Measurements from ENCODE around the gene SRP72. TPM values are rescaled to one million over a fixed set of nuclear protein-coding genes. Genes with fewer than 3 reads are reported as not detected.

Gene SRP72
- total and polyA plus RNA-seq, 2 of the 8 experiments (the other 6 are each of a cell fraction or from before 2014, with no cell fraction given): 37.7 to 144 TPM

DNA sequence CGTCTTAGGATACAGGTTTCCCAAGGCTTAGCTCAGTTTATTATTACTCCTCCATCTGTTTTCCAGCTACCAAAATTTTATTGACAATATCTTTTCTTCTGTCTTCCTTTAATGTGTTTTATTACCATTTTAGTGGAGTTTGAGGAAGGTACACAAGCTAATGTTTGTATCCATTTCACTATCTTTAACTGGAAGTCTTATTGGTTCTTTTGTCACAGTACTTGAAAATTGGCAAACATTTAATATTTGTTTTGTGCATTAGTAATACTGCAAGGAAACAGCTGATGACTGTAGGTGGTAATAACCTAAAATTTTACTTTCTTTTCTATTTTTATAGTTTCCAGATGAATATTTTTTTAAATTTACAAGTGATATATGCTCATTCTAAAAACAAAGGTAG is 28.8 kb downstream of the SRP72 start:
- no peak overlapping the region for H2BK20ac ChIP-seq (ENCODE audit: low read length)
- CTCF ChIA-PET (ENCODE audit: partially characterized antibody): no interaction called here
- H3K18ac ChIP-seq (ENCODE audit: extremely low read depth, low read length): no peak overlapping the region
- TF ChIP-seq POLR2AphosphoS5 (IDR thresholded peaks at IDR 0.05; ENCODE audit: low read depth, low read length) (no peak), HDAC6 (IDR thresholded peaks at IDR 0.05; ENCODE audit: low read depth, low read length) (no peak), MAFK (IDR thresholded peaks at IDR 0.05; ENCODE audit: low read depth, low read length) (no peak), CHD2 (IDR thresholded peaks at IDR 0.05; ENCODE audit: low read length) (no peak), TEAD4 (IDR thresholded peaks at IDR 0.05; ENCODE audit: low read depth, low read length) (no peak), SP4 (IDR thresholded peaks at IDR 0.05; ENCODE audit: low read length) (no peak), KDM1A (IDR thresholded peaks at IDR 0.05; ENCODE audit: borderline replicate concordance, low read length) (no peak), SP2 (IDR thresholded peaks at IDR 0.05; ENCODE audit: low read length) (no peak), PHF8 (conservative IDR thresholded peaks at IDR 0.05; ENCODE audit: low read depth, low read length) (no peak), ASH2L (IDR thresholded peaks at IDR 0.05; ENCODE audit: low read length) (no peak), TBP (IDR thresholded peaks at IDR 0.05; ENCODE audit: low read depth, low read length) (no peak)
- H3K4me1 ChIP-seq (replicated peaks in 1 of 4; ENCODE audit: control insufficient read depth in 3 of 4, insufficient read depth in 4 of 4, low read length in 3 of 4): no peaks in the 10 kb centered on the region
- no peaks in the 10 kb centered on the region for H3K27me3 ChIP-seq (replicated peaks in 1 of 4; ENCODE audit: control insufficient read depth in 3 of 4, extremely low read depth in 1 of 4, insufficient read depth in 3 of 4, low read length in 3 of 4)
- no peak overlapping the region for H3K4ac ChIP-seq (replicated peaks; ENCODE audit: insufficient read length, low read depth, low read length)
- no peak overlapping the region for H3K9ac ChIP-seq (replicated peaks in 1 of 4; ENCODE audit: extremely low read depth in 1 of 4, low read depth in 3 of 4, low read length in 3 of 4)
- no peaks in the 10 kb centered on the region for H3K79me2 ChIP-seq (ENCODE audit: control insufficient read depth in 1 of 2, insufficient read depth in 2 of 2, low read length in 2 of 2)
- no peak overlapping the region for H4K91ac ChIP-seq (replicated peaks; ENCODE audit: insufficient read length, low read length)
- 92% methylated on average over 1 of the region's 1 CpG; no CpG with 5 or more reads in 1 of the 2 experiments for WGBS, 2 experiments (ENCODE audit: extremely low coverage in 1 of 2, insufficient coverage in 1 of 2, insufficient read length in 1 of 2, insufficient replicate concordance in 2 of 2, low coverage in 1 of 2, low lambda C conversion rate in 2 of 2, missing lambda C conversion rate in 1 of 2)
- POLR2A ChIA-PET (ENCODE audit: partially characterized antibody): interaction anchor here (0.7 to 0.8 kb wide), 2 partner anchors 38 to 39 kb away, joined by 3 read pairs; no protein-coding TSS in a partner anchor
- no peak overlapping the region for H2AK5ac ChIP-seq (ENCODE audit: low read depth, low read length)
- H3K23ac ChIP-seq (ENCODE audit: insufficient read length): no peak overlapping the region
- H3K56ac ChIP-seq (replicated peaks; ENCODE audit: insufficient read length, low read depth, low read length): no peak overlapping the region
- H2AFZ ChIP-seq (ENCODE audit: low read length): no peak overlapping the region
- H3K36me3 ChIP-seq (ENCODE audit: control insufficient read depth in 2 of 4, insufficient read depth in 4 of 4, low read length in 3 of 4): peaks cover 2 to 45% (median 19%) of the 10 kb centered on the region in 4 experiments; a peak in 6 of 8 replicates
- H3K14ac ChIP-seq (ENCODE audit: insufficient read length): no peak overlapping the region
- no peak overlapping the region for H3K27ac ChIP-seq (ENCODE audit: low read depth, low read length)
- no peak overlapping the region for H2BK12ac ChIP-seq (ENCODE audit: low read depth, low read length)
- no peak overlapping the region for H3K4me2 ChIP-seq (ENCODE audit: insufficient read depth in 1 of 2, low read depth in 2 of 2, low read length in 2 of 2)
- H2BK120ac ChIP-seq (replicated peaks; ENCODE audit: low read depth, low read length): no peak overlapping the region
- no peak overlapping the region for H2BK5ac ChIP-seq (ENCODE audit: low read depth, low read length)
- no peak overlapping the region for H3K4me3 ChIP-seq (ENCODE audit: extremely low read depth in 1 of 4, insufficient read depth in 2 of 4, low read depth in 3 of 4, low read length in 4 of 4)
- H3K79me1 ChIP-seq (ENCODE audit: low read depth, low read length): no peaks in the 10 kb centered on the region
- H3K23me2 ChIP-seq (ENCODE audit: low read depth, low read length): no peaks in the 10 kb centered on the region; the same call in 1 of the 2 replicates
- no peaks in the 10 kb centered on the region for H4K20me1 ChIP-seq (replicated peaks in 1 of 2; ENCODE audit: control insufficient read depth in 1 of 2, insufficient read depth in 2 of 2, low read length in 2 of 2)
- no peak for DNase-seq (ENCODE audit: low read depth in 1 of 2, low spot score in 2 of 2)
- H3K9me3 ChIP-seq (ENCODE audit: insufficient read depth in 2 of 2, low read depth in 1 of 2, low read length in 1 of 2): no peaks in the 10 kb centered on the region
- no peak for FAIRE-seq
- H4K5ac ChIP-seq (ENCODE audit: insufficient read length, low read depth, low read length): no peak overlapping the region
- no peak overlapping the region for H2BK15ac ChIP-seq (ENCODE audit: low read length)
- no peak overlapping the region for H4K8ac ChIP-seq (ENCODE audit: extremely low read depth, insufficient read depth, low read length)
